Smooth muscle cell (in vitro differentiated cells): ENCODE data around the gene ATP5F1C. TPM values are rescaled to one million over a fixed set of nuclear protein-coding genes. Genes with fewer than 3 reads are reported as not detected.
"Not testable (repeated sequence)": the region's sequence is repeated elsewhere in the genome, so short reads cannot be mapped to it uniquely, and the experiment has no call there.

ENCODE experiments used
- DNase-seq: peaks from one replicate; lab custom pipeline; 2025; ENCODE audit not compliant: unreplicated experiment; lab: John Stamatoyannopoulos, UW
- H2AFZ ChIP-seq: fragments of 200-600 bp; sonication (generic); 2 replicates; pipeline ENCODE4 v1.6.0; 2016; ENCODE audit warnings: antibody characterized with exemption, low read depth, mild to moderate bottlenecking
- H3F3A ChIP-seq: fragments of 200-600 bp; sonication (generic); 2 replicates; pipeline ENCODE4 v1.6.0; 2017; ENCODE audit warnings: antibody characterized with exemption, low read depth
- H3K27ac ChIP-seq: fragments of 200-600 bp; sonication (generic); 2 replicates; pipeline ENCODE4 v1.5.1; 2016; ENCODE audit warnings: low read depth, mild to moderate bottlenecking
- H3K27me3 ChIP-seq: fragments of 200-600 bp; sonication (generic); 2 replicates; pipeline ENCODE4 v1.6.1; 2016; ENCODE audit warnings: low read depth, mild to moderate bottlenecking
- H3K36me3 ChIP-seq: fragments of 200-600 bp; sonication (generic); 2 replicates; pipeline ENCODE4 v1.5.1; 2016; ENCODE audit warnings: low read depth
- H3K4me1 ChIP-seq: fragments of 200-600 bp; sonication (generic); 2 replicates; pipeline ENCODE4 v1.5.1; 2016; ENCODE audit warnings: low read depth
- H3K4me2 ChIP-seq: fragments of 200-600 bp; sonication (generic); 2 replicates; pipeline ENCODE4 v1.6.0; 2016; ENCODE audit warnings: mild to moderate bottlenecking
- H3K4me3 ChIP-seq: fragments of 200-600 bp; sonication (generic); 2 replicates; pipeline ENCODE4 v1.5.1; 2016; ENCODE audit warnings: mild to moderate bottlenecking
- H3K79me2 ChIP-seq: fragments of 200-600 bp; sonication (generic); 2 replicates; pipeline ENCODE4 v1.6.0; 2016; ENCODE audit warnings: low read depth, mild to moderate bottlenecking
- H3K9ac ChIP-seq: fragments of 200-600 bp; sonication (generic); 2 replicates; pipeline ENCODE4 v1.6.0; 2016; ENCODE audit warnings: low read depth
- H3K9me3 ChIP-seq: fragments of 200-600 bp; sonication (generic); replicated peaks from 2 replicates; pipeline ENCODE4 v1.5.1; 2016; ENCODE audit warnings: low read depth
- H4K20me1 ChIP-seq: fragments of 200-600 bp; sonication (generic); 2 replicates; pipeline ENCODE4 v1.6.0; 2016; ENCODE audit warnings: low read depth
- CTCF ChIP-seq: fragments of 200-600 bp; sonication (generic); IDR thresholded peaks from 2 replicates; pipeline ENCODE4 v1.5.1; 2017; ENCODE audit warnings: borderline replicate concordance, mild to moderate bottlenecking, antibody characterized with exemption; ENCODE audit not compliant: insufficient read depth, poor library complexity, severe bottlenecking
- WGBS: methylation state at CpG from one replicate; pipeline ENCODE4 v1.1.7; 2016; ENCODE audit warnings: low lambda C conversion rate; 5-methylcytosine and 5-hydroxymethylcytosine counted together
- polyA plus RNA-seq: library from polyadenylated mRNA; unstranded; fragments of >200 nt; fragmentation: Nextera tagmentation; extraction: Ambion mirVana; gene quantifications from 2 replicates; pipeline ENCODE4 v1.2.1, GENCODE V29; 2016
- total RNA-seq: library from RNA; depleted of rRNA; stranded (reverse); fragments of >200 nt; gene quantifications from 2 replicates; pipeline ENCODE4 v1.2.3, GENCODE V29; 2014

Gene ATP5F1C
- total and polyA plus RNA-seq, 2 experiments from 2014 or later = 204 to 352 TPM

- WGBS = 86% methylated on average over 10 of the region's 10 CpGs
- no peak overlapping the region for H3K27ac ChIP-seq
- no peaks in the 10 kb centered on the region for H3K9me3 ChIP-seq
- no peak for DNase-seq
- H4K20me1 ChIP-seq = no peaks in the 10 kb centered on the region
- no peaks in the 10 kb centered on the region for H3F3A ChIP-seq
- no peaks in the 10 kb centered on the region for H3K79me2 ChIP-seq
- no peak overlapping the region for H3K4me2 ChIP-seq
- TF ChIP-seq CTCF = no peak
- H3K27me3 ChIP-seq = no peaks in the 10 kb centered on the region
- H3K36me3 ChIP-seq = peaks cover 22% of the 10 kb centered on the region
- H3K9ac ChIP-seq = no peak overlapping the region
- H3K4me3 ChIP-seq = no peak overlapping the region
- no peaks in the 10 kb centered on the region for H3K4me1 ChIP-seq
- no peak overlapping the region for H2AFZ ChIP-seq
These were observed 13.9 kb upstream of the ATP5F1C start for GRCh38 chr10:7773845-7774801.

DNA sequence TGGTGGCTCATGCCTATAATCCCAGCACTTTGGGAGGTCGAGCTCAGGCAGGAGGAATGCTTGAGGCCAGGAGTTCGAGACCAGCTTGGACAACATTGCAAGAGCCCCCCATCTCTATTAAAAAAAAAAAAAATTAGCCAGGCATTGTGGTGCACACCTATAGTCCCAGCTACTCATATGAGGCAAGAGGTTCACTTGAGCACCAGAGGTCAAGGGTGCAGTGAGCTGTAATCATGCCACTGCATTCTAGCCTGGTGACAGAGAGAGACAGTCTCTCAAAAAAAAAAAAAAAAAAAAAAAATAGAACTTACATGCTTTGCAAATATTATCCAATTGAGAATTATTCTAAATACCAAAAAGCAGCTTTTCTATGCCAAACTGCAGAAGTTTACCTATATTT is 11.2 kb upstream of the ATP5F1C start:
- no peaks in the 10 kb centered on the region for H3K4me1 ChIP-seq
- no peaks in the 10 kb centered on the region for H3F3A ChIP-seq
- peaks cover 11% of the 10 kb centered on the region for H4K20me1 ChIP-seq
- no peaks in the 10 kb centered on the region for H3K27me3 ChIP-seq
- TF ChIP-seq CTCF = no peak
- no peak overlapping the region for H3K4me3 ChIP-seq
- no peak overlapping the region for H3K9ac ChIP-seq
- H3K9me3 ChIP-seq = no peaks in the 10 kb centered on the region
- H3K27ac ChIP-seq = no peak overlapping the region
- no peak overlapping the region for H2AFZ ChIP-seq
- H3K79me2 ChIP-seq = peaks cover 10% of the 10 kb centered on the region
- H3K4me2 ChIP-seq = no peak overlapping the region
- WGBS = 100% methylated on average over 2 of the region's 2 CpGs
- peaks cover 33% of the 10 kb centered on the region for H3K36me3 ChIP-seq
- DNase-seq = no peak

DNA sequence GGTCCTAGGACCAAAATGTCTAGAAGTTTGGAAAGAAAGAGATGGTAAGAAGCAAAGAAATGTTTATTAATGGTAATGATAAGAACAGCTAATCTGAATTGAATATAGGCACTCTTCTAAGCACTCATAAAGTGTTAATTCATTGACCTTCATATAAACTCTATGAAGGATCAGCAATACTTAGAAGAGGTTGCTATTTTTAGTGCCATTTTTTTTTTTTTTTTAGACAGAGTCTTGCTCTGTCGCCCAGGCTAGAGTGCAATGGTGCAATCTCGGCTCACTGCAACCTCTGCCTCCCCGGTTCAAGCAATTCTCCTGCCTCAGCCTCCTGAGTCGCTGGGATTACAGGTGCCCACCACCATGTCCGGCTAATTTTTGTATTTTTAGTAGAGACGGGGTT is 5.8 kb upstream of the ATP5F1C start:
- 99% methylated on average over 6 of the region's 6 CpGs for WGBS
- H4K20me1 ChIP-seq = peaks cover 64% of the 10 kb centered on the region
- not testable (repeated sequence) for H3K9ac ChIP-seq

DNA sequence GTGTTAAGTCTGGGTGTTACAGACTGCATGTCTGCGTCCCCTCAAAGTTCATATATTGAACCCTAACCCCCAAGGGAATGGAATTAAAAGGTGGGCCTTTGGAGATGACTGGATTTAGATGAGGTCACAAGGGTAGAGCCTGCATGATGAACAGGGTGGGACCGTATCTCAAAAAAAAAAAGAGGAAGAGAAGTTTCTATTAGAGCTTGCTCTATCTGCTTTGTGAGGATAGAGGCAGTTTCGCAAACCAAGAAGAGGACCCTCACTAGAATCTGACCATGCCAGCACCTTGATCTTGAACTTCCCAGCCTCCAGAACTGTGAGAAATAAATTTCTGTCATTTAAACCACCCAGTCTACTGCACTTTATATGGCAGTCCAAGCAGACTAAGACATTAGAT is 1.5 kb upstream of the ATP5F1C start:
- WGBS = 98% methylated on average over 3 of the region's 3 CpGs
- no peaks in the 10 kb centered on the region for H3K36me3 ChIP-seq
- no peak overlapping the region for H3K27ac ChIP-seq
- H2AFZ ChIP-seq = no peak overlapping the region
- H3K4me1 ChIP-seq = peaks cover 29% of the 10 kb centered on the region
- peak overlapping the region; percentile 86 for H3K4me2 ChIP-seq
- H3K4me3 ChIP-seq = peak overlapping the region; percentile 94
- peaks cover 84% of the 10 kb centered on the region for H4K20me1 ChIP-seq
- no peaks in the 10 kb centered on the region for H3F3A ChIP-seq
- peaks cover 96% of the 10 kb centered on the region for H3K79me2 ChIP-seq
- H3K27me3 ChIP-seq = no peaks in the 10 kb centered on the region
- no peak for DNase-seq
- H3K9ac ChIP-seq = peak overlapping the region; percentile 97
- no peak for TF ChIP-seq CTCF
- H3K9me3 ChIP-seq = no peaks in the 10 kb centered on the region

More for the DNA sequence above, 5.8 kb upstream of the ATP5F1C start:
- H3K4me3 ChIP-seq, H3K9me3 ChIP-seq, H3K27me3 ChIP-seq, DNase-seq, H3K4me2 ChIP-seq, H2AFZ ChIP-seq, H3K27ac ChIP-seq, H3F3A ChIP-seq: not testable (repeated sequence)
- Histone ChIP-seq H3K79me2 (peaks cover 64% of the 10 kb centered on the region), H3K4me1 (peaks cover 12% of the 10 kb centered on the region), H3K36me3 (peaks cover 19% of the 10 kb centered on the region)
